Upper lobe of left lung (tissue), 4 donors: ENCODE measurements around the gene NEK1.

Experiments used
- EP300 ChIP-seq, 4 donors: sonication (generic); formaldehyde crosslinking; IDR thresholded peaks; one replicate each; pipeline ENCODE4 v1.5.1; 2017; ENCODE audit warnings: antibody characterized with exemption in 4 of 4, control low read depth in 2 of 4
- POLR2AphosphoS5 ChIP-seq, 2 donors: sonication (generic); formaldehyde crosslinking; IDR thresholded peaks; one replicate each; pipeline ENCODE4 v1.5.1; 2017; ENCODE audit warnings: antibody characterized with exemption in 2 of 2
- TF ChIP-seq, protein P1 (sequence below), 6 experiments: fragments of 450-650 bp in 4 of 6; fragments of 200-600 bp in 2 of 6; sonication (generic) in 2 of 6; IDR thresholded peaks; one replicate each; pipeline ENCODE4 v1.5.1; 2016 to 2019; ENCODE audit warnings: antibody characterized with exemption in 6 of 6

DNA sequence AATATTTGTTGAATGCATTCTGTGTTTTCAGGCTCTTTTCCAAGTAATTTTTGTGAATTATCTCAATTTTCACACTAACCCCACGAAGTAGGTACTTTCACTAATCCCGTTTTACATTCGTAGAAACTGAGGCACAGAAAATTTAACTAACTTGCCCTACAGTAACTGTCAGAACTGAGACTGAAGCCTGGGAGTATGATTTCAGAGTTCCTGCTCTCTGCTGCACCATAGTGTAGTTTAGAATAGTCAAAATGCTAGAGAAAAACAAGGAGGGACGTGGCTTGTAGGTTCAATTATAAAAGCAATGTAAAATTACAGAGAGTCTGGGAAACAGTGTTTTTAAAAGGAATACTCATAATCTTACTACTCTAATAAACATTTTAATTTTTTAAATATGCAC lies 10.2 kb upstream of the NEK1 start:
- TF ChIP-seq EP300 (IDR thresholded peaks at IDR 0.05) (no peak), POLR2AphosphoS5 (IDR thresholded peaks at IDR 0.05) (no peak)
- TF ChIP-seq, protein P1, sequence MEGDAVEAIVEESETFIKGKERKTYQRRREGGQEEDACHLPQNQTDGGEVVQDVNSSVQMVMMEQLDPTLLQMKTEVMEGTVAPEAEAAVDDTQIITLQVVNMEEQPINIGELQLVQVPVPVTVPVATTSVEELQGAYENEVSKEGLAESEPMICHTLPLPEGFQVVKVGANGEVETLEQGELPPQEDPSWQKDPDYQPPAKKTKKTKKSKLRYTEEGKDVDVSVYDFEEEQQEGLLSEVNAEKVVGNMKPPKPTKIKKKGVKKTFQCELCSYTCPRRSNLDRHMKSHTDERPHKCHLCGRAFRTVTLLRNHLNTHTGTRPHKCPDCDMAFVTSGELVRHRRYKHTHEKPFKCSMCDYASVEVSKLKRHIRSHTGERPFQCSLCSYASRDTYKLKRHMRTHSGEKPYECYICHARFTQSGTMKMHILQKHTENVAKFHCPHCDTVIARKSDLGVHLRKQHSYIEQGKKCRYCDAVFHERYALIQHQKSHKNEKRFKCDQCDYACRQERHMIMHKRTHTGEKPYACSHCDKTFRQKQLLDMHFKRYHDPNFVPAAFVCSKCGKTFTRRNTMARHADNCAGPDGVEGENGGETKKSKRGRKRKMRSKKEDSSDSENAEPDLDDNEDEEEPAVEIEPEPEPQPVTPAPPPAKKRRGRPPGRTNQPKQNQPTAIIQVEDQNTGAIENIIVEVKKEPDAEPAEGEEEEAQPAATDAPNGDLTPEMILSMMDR (IDR thresholded peaks at IDR 0.05) = no peak
